Stimulated activated CD8-positive, alpha-beta memory T cell treated with anti-CD3 and anti-CD28 coated beads, Interleukin-2, amount 100 ng/mL, for 48 hours (primary cell): Measurements from ENCODE around the gene SLC5A2.
"Not testable (repeated sequence)": the region's sequence is repeated elsewhere in the genome, so short reads cannot be mapped to it uniquely, and the experiment has no call there.

Experiments used
- DNase-seq, 2 donors: peaks; one replicate each; pipeline ENCODE4 v3.0.0-alpha.2; 2020; ENCODE audit warnings: low read depth in 2 of 2

Gene SLC5A2

DNA sequence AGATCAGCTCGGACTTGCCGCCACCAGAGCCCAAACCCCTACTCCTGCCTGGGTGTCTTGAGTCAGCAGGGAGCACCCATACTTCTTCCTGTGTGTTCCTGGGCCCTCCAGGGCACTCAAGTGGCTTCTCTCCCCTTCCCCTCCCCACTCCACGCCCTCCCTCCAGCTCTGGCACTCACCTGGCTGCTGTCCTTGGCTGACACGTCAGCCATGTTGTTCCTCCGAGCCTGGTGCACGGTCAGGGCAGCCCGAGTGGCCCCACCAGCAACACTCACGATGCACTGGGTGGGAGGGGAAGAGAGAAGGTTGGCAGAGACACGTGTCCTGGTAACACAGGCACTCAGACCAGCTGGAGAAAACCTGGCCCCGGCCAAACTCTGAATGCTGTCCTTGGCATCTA lies 13.7 kb downstream of the SLC5A2 start:
- no peak for DNase-seq

DNA sequence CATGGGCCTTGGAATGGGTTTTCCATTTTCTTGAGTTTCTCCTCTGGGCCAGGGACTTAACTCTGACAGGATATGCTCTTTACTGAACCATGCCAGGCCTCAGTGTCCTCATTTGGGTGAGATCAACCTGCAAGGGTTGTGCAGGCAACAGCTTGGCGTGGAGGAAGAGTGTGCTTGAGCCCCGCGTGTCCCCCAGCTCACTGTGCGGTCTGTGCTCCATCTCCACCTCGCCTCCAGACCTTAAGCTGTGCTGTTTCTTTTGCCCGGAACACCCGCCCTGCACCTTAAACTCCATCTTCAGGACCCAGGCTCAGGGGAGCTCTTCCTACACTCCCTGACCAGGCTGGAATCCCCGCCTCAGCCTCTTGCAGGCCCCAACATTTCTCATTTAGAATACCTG lies 15.6 kb downstream of the SLC5A2 start:
- no peak for DNase-seq

DNA sequence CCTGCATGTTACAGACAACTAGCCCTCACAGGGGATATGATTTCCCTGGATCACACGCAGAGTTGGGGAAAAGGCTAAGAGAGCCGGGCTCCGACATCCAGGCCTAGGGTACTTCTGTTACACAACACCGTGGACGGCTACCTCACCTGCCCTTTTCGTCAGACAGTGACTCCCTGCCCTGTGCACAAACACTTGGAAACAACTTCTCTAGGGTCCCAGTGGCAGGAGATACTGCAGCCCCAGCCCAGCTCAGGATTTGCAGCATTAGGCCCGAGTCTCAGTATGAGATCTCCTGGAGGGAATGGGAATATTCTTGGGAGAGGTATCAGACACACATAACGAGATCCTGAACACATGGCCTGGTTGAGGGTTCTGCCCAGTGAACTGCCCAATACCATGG lies 17.0 kb downstream of the SLC5A2 start:
- no peak for DNase-seq

DNA sequence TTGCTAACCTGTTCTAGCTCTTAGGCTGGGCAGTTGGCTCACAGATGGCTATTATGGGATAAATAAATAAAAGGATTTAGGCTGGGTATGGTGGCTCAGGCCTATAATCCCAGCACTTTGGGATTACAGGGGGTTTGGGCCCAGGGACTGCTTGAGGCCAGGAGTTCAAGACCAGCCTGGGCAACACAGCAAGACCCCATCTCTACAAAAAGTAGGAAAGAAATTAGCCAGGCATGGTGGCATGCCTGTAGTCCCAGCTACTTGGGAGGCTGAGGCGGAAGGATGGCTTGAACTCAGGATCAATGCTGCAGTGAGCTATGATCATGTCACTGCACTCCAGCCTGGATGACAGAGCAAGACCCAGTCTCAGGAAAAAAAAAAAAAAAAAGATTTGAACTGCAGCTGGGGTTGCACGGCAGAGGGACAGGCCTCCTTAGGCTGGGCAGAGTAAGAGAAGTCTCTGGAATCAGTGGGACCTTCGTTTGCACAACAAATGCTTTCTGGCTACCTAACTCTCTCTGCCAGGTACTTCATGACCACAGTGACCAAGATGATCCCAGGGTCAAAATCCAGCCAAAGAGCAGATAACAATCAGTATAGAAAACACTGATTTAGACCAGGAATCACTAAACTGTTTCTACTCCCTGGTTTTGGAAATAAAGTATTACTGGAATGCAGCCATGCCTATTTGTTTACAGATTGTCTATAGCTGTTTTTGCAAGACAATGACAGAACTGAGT lies 18.5 kb downstream of the SLC5A2 start:
- no peak for DNase-seq

DNA sequence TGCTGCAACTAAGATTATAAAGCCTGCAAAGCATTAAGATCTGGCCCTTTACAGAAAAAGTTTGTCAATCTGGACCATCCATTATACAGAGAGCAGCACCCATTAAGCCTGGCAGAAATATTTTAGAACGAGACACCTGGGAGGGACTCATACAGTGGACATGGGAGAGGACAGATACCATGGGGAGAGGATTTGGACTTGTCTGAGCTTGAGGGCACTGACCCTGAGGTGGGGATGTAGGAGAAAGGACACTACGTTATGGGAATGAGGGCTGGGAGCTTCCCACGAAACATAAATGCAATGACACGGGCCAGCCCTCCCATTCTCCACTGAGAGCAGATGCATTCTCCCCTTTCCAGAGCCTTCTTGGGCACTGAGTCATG lies 19.0 kb downstream of the SLC5A2 start:
- no peak for DNase-seq

DNA sequence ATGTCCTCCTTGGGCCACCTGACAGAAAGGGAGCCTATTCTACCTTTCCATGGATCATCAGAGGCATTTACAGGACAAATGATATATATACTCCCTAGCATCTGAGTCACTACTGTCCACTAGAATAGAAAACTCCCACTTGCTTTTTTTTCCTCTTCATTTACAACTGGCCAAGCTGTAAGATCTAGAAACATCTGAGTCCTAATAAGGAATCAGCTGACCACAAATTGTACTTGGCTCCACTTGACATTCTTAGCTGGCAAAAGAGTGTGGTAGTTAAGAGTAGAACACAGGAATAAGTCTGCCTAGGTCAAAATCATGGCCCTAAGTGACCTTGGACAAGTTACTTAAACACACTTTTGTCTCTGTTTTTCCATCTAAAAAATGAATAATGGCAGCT lies 20.1 kb downstream of the SLC5A2 start:
- DNase-seq: no peak

DNA sequence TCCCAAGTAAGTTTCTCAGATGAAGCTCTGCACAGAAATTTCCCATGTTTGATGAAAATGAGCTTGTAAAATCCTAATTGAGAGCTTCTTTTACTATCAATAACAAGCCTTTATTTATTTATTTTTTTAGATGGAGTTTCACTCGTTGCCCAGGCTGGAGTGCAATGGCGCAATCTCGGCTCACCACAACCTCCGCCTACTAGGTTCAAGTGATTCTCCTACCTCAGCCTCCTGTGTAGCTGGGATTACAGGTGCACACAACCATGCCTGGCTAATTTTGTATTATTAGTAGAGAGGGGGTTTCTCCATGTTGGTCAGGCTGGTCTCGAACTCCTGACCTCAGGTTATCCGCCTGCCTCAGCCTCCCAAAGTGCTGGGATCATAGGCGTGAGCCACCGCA lies 20.6 kb downstream of the SLC5A2 start:
- not testable (repeated sequence) for DNase-seq

DNA sequence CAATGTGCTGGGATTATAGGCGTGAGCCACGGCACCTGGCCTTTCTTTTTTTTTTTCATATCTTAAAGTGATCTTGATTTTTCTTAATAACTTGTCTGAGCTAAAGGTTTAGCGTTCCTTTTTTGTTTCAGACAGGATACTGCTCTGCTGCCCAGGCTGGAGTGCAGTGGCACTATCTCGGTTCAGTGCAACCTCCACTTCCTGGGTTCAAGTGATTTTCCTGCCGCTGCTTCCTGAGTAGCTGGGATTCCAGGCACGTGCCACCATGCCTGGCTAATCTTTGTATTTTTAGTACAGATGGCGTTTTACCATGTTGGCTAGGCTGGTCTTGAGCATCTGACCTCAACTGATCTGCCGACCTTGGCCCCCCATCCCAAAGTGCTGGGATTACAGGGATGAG lies 21.2 kb downstream of the SLC5A2 start:
- no peak for DNase-seq

DNA sequence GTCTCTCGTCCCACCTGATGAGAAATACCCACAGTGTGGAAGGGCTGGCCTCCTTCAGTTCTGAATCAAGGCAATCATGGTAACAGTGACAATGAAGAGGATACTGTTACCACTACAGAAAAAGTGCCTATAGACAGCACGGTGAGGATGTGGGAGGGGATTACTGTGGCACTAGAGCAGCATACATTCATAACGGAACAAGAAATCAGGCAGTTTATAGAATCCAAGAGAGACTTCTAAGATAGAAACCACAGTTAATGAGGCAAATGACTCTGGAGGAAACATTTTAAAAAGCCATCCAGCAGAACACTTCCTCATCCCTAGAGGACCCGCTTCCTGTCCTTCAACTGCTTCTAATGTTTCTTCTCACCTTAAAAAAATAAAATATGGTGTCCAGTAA lies 22.6 kb downstream of the SLC5A2 start:
- no peak for DNase-seq

DNA sequence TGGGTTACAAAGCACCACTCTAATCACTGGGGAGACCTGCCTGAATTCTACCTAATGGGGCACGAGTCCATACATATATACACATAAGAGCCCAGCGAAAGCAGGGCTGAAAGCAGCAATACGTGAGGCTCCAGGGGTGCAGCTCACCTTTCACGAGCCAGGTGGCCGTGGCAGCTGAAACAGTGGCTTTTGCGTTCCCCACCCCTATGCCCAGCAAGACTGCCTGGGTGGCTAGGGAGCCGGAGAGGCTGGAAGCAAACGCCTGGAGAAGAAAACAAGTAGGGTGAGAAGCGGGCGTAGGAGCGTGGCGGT lies 24.6 kb downstream of the SLC5A2 start:
- no peak for DNase-seq

DNA sequence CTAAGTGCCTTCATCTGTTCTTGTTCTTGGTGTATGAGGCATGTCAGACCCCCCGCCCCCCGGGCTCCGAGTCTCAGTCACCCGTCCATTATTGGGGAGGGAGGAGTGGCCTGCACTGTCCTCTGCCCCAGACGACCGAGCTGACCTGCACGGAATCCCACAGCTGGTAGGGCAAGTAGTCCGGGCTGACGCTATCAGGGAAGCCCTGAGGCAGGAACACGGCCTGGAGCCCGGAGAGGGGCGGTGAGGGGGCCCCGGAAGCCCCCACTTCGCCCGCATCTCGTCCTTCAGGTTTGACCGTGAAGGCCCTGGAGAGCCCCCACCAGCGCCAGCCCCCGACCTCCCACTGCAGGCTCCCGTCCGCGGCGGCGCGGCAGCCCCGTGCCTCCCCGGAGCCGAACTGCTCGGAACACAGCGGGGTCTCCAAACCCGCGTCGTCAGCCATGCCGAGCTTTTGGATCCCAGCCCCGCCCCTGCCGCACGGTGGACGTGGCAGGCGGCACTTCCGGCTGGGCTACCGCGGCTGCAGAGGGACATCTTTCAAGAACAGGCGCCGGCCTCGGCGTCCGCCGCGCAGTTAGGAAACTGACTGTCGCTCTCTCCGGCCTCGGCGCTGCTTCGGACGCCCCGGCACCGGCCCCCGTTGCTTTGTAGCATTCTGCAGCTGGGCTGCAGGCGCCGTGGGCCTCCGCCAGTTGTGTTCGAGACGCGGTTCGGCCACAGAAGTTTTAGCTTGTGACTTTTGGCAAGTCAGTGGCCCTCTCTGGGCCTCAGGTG lies 25.2 kb downstream of the SLC5A2 start, which contains the start of gene RUSF1:
Gene RUSF1, minus strand, starts transcription at position 463 of the 777 bp plus-strand sequence. Its CDS starts 18 bp downstream, at position 445.
- DNase-seq: peak; percentile 82 to 83

DNA sequence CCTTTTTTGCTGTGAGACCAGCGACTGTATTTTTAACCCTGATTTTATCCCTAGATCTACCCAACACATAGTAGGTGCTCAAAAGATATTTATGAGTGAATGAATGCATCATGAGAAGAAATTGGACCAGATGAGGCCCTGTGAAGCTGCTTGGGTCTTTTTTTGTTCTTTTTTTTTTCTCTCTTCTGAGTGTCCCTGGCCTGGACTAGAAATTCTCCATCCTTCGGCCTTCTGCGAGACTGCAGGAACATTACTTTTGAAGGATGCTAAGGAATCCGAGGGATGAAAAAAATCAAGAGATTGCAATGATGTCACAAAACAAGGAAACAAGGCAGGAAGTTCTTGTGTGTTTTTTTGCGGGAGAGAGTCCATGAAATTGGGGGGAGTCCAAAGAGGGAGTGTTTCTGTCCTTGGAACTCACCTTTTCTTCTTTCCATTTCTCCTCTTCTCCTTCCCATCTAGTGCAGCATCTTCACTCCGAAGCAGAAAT lies 25.8 kb downstream of the SLC5A2 start:
- DNase-seq: no peak

DNA sequence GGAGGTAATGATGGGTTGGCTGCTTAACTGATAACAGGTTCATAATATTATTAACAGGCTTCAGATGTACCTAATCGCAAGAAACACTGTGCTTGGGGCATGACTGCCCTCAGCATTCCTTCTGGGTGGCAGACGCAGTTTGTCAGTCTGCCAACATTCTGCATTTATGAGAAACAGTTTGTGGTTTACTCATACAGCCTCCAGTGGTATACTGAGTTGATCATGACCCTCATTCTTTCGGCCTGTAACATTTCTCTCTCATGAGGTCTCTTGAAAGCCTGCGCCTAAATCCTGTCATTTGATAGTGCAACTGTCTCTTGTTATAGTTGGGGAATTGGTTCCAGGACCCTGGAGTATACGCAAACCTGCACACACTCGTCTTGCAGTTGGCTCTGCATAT lies 30.2 kb downstream of the SLC5A2 start:
- DNase-seq: no peak

DNA sequence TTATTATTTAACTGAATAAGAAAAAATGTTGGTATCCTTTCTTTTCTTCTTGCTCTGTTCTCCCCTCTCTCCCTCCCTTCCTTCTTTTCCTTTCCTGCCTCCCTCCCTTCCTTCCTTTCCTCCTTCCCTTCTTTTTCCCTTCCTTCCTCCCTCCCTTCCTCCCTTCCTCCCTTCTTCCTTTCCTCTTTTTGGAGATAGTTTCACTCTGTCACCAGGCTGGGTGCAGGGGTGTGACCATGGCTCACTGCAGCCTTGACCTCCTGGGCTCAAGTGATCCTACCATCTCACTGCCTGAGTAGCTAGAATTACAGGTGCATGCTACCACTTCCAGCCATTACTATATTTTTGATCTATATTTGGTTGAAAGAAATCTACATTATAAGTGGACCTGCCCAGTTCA lies 31.0 kb downstream of the SLC5A2 start:
- DNase-seq: no peak

DNA sequence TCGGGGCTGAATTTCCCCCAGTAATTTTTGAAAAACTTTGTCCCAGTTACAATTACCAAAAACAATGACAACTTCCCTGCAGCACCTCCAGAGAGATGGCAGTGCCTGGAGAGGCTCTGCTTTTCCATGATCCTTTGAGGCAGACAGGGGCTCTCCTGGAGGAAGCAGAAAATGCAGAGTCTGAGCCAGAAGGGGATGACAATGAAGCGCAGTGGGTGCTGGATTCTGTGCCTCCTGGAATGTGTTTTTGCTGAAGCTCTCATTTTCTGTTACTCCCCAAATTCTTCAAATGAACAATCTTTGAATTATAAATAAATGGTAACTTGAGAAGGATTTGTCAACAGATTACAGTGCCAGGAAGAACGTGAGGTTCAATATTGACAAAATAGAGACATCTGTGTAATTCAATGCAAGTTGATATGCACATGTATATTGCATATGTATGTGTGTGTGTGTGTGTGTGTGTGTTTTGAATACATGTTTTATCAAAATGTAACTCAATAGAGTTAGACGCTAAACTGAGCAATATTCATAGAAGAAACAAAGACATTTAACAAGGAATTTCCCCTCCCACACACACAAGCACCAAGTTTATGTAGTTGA lies 35.0 kb downstream of the SLC5A2 start:
- DNase-seq: no peak

DNA sequence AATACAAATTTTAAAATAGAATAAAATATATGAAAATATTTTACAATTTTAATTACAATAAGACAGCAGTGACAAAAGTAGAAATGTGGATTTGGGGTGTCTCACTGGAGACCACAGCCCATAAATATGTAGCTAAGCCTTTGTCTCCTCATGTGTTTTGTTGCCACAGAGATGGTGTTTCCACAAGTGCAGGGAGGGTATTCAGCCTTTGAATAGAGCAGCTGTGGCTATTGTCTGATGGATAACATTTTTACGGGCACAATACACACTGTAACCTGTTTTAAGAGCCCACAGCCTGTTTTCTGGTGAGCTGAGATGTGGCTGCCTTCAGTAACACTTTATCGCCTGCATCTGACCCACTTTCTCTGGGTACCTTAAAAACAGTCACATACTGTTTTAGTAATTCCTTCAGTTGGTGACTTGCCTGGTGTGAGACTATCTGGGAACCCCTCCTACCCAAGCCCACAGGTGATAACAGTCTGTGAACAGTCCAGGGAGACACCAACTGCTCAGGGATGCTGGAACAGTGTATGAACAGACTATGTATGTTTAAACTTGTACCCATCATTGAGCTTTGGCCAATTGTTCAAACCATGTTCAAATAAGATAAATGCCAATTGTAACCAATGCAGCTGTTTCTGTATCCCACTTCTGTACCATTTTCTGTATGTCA lies 37.0 kb downstream of the SLC5A2 start:
- no peak for DNase-seq

DNA sequence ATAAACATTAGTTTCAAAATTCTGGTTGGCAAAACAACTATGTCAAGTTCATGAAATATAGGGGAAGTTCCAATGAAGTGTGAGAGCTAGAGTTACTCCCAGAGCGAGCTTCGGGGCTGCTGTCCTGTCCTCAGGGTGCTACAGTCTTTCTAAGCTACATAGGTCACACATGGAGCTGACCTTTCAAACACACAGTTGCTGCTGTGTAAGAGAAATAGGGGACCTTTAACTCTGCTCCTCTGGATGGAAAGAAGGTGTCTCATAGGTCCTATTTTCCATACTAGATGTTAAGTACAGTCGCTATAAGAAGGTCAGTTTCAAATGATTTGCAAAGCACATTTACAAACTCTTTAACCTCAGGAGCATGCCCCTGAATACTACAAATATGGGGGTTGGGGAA lies 38.4 kb downstream of the SLC5A2 start:
- DNase-seq: no peak

DNA sequence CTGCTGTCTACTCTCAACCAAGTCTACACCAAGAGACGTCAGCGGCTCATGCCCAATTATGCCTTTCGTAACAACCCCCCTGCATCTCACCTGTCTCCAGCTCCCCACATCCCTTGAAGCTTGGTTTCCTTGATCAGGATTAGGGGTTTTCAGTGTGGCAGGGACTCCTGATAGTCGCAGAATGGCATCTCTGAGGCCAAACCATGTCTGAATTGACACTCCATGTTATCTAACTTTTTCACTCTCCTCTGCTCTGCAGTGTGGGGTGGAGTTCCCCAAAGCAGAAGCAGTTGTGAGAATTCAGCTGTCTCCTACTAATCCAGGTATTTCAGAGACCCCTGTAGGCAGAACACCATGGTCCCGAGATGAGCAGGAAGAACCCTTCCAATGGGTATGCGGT lies 39.1 kb downstream of the SLC5A2 start:
- DNase-seq: no peak

DNA sequence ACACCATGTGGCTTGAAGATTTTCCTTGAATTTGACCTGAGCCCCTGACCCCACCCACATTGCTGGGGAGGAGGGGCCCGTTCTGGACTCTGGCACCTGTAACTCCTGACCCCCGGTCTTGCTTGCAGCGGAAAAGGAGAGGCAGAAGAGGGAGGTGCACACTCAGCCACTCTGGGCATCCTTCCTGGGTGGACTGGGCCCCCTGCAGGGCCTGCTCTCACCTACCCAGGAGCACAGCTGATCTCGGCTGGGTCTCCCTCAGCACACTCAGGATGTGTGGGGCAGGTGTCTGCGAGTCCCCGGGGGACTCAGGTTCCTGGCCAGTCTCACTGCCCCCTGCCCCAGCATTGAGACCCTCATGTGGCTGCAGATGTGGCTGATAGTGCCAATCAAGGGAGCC lies 40.8 kb downstream of the SLC5A2 start:
- DNase-seq: not testable (repeated sequence)

DNA sequence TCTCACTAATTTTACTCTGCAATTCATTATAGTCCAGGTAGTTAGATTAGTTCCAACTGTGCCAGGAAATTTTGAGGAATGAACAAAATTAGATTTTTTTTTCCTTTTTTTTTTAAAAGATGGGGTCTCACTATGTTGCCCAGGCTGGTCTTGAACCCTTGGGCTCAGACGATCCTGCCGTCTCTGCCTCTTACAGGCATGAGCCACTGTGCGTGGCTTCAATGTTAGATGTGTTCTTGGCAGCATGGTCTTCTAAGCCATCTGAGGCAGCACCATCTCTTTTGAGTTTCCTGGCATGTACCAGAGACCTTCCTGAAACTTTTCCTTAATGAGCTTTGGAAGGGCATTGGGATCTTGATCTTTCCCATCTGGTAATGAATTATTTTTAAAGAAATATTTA lies 42.2 kb downstream of the SLC5A2 start:
- no peak for DNase-seq

DNA sequence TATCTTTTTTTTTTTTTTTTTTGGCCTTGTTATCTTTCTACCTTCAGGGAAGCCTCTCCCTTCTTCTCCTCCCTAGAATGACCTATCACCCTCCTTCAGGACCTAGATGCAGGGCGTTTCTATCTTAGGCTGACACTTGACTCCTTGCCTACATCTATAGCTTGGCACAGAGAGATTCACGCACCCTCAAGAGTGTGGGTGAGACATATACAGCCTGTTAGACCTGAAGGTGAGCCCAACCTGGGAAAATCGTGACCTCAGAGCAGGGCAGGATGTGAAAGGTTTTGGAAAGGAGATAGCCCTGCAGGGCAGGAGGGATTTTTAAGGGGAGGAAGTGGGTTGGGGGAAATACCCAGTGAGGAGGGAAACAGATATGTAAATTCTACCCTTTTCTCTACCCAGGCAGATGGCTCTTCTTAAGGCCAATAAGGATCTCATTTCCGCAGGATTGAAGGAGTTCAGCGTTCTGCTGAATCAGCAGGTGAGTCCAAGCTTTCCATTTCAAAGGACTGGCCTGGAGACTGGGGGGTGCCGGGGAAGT lies 44.9 kb downstream of the SLC5A2 start, which contains the start of gene AHSP:
Gene AHSP, plus strand, starts transcription at position 167 of the 541 bp plus-strand sequence. Its CDS starts 240 bp downstream, at position 407.
- no peak for DNase-seq

DNA sequence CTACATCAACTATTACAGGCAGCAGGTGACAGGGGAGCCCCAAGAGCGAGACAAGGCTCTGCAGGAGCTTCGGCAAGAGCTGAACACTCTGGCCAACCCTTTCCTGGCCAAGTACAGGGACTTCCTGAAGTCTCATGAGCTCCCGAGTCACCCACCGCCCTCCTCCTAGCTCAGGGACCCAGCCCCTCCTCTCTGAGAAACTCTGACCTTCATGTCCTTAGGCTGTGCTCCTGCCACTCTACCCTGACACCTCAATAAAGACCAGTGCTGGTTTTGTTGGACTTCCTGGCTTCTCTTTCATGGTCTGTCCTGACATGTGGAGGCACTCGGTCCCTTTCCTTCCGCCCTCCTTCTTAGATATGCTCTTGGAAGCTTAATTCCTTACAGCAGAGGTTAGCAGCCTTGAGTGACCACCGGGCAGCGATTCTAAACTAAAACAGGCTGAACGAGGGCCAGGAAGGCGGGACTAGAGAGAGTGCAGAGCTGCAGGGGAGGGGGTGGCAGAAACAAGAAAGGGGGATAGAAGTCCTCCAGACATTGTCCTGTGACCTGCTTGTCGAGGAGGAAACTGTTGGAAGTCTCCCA lies 45.7 kb downstream of the SLC5A2 start:
- DNase-seq: no peak
